PC-9 (cell line): ENCODE data around the gene NKAIN2.
"Not testable (repeated sequence)": the region's sequence is repeated elsewhere in the genome, so short reads cannot be mapped to it uniquely, and the experiment has no call there.

Experiments
- CTCF ChIP-seq: fragments of 200-600 bp; sonication (generic); conservative IDR thresholded peaks from 2 replicates; pipeline ENCODE4 v1.6.1; 2017; ENCODE audit warnings: mixed run types, antibody characterized with exemption, mild to moderate bottlenecking, moderate library complexity
- EZH2 ChIP-seq: fragments of 200-600 bp; sonication (generic); IDR thresholded peaks from 2 replicates; pipeline ENCODE4 v1.8.0; 2017; ENCODE audit warnings: antibody characterized with exemption, low read depth

- TF ChIP-seq CTCF, EZH2: not testable (repeated sequence)
Measured at GRCh38 chr6:123989918-123990317, 186.3 kb downstream of the NKAIN2 start.
